GM12875 (cell line): ENCODE results near the gene CACNA2D3.

Experiments
- H3K4me3 ChIP-seq: one replicate; pipeline ENCODE4 v1.5.1; 2011; ENCODE audit warnings: low read depth, low read length, control low read depth
- TF ChIP-seq, protein P1 (sequence below): IDR thresholded peaks from 2 replicates; pipeline ENCODE4 v1.5.1; 2011; ENCODE audit warnings: low read depth, mild to moderate bottlenecking, control low read depth, inconsistent platforms, low read length, moderate library complexity, borderline replicate concordance; ENCODE audit not compliant: insufficient read depth

The CACNA2D3 gene

DNA sequence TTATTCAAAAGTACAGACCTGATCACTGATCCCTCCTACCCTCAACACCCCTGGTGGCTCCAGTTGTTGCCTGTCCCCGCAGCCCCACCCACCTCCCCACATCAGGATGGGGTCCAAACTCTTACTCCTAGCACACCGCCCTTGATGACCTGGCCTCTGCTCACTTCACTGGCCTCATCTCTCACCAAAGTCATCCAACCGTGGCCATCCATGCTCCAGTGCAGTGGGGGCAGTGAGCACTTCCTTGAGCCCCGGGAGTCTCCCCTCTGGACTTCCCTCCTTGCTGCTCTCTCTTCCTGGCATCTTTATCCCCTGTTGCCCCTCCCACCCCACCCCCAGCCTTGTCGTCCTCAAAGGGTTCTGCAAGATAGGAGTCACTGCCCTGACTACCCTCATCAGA lies 191.1 kb downstream of the CACNA2D3 start:
- TF ChIP-seq, protein P1, sequence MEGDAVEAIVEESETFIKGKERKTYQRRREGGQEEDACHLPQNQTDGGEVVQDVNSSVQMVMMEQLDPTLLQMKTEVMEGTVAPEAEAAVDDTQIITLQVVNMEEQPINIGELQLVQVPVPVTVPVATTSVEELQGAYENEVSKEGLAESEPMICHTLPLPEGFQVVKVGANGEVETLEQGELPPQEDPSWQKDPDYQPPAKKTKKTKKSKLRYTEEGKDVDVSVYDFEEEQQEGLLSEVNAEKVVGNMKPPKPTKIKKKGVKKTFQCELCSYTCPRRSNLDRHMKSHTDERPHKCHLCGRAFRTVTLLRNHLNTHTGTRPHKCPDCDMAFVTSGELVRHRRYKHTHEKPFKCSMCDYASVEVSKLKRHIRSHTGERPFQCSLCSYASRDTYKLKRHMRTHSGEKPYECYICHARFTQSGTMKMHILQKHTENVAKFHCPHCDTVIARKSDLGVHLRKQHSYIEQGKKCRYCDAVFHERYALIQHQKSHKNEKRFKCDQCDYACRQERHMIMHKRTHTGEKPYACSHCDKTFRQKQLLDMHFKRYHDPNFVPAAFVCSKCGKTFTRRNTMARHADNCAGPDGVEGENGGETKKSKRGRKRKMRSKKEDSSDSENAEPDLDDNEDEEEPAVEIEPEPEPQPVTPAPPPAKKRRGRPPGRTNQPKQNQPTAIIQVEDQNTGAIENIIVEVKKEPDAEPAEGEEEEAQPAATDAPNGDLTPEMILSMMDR = no peak
- no peak overlapping the region for H3K4me3 ChIP-seq

DNA sequence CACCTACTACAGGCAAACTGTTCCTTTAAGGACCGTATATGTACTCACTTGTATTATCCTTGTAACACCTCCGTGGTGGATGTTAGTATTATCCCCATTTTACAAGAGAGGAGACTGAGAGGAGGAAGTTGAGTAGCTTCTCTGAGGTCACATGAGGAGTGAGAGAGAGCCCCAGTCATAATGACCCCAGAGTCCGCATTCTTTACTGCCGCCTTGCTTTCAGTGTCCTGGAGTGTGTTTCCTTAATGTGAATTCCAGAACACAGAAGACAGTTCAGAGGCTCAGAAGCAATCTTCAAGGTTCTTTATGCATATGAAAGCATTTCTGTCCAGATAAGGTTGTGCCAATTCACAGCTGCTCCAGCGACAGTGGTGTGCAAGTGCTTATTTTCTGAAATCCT lies 199.2 kb downstream of the CACNA2D3 start:
- TF ChIP-seq, protein P1 = no peak
- no peak overlapping the region for H3K4me3 ChIP-seq

DNA sequence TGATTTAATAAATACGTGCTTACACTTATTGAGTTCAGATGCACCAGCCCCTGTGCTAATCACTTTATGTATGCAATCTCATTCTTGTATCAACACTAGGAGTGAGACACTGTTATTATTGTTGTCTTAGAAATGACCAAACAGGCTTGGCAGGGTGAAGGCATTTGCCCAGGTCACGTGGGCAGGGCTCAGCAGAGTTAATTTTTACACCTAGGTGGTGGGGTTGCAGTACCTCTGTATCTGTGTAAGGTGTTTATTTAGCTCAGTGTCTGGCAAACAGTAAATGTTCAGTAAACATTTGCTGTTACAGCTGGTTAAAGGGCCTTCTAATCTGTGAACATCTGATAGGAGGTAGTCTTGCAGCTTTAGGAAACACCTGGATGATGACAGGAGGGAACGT lies 200.0 kb downstream of the CACNA2D3 start:
- no peak overlapping the region for H3K4me3 ChIP-seq
- TF ChIP-seq, protein P1 = no peak

DNA sequence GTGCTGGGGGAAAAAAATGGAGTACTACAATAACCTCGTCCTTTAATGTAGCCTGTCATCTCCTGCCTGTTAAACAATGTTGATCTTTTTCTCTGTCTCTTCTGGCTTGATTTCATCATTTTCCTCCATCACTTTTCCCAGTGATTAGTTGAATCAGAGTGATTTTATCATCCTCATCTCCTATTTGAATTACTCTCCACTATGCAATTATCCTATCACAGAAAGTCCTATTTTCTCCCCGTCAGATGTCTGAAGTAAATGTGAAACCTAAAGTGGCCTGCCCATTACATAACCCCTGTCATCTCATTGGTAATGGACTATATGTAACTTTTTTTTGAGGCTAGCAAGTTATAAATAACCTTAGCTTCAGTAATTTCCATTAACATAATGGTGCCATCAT lies 201.8 kb downstream of the CACNA2D3 start:
- no peak overlapping the region for H3K4me3 ChIP-seq
- TF ChIP-seq, protein P1 = no peak

DNA sequence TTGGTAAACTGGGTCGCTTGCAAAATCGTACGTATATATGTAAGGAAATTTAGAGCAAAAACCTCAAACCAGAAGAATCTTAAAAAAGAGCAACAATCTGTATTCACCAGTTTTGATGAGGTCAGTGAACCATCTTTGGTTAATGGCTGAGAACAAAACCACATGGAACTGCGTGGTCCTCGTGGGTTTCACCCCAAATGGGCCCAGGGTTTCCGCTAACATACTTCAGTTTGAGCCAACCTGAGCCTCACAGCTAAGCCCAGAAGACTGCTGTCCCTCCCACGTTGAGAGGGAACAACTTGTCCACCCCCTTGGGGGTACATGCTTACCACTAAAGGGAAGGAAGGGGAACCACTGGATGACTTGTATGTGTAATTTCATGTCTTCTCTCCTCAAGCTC lies 204.6 kb downstream of the CACNA2D3 start:
- TF ChIP-seq, protein P1 = no peak
- H3K4me3 ChIP-seq = no peak overlapping the region

DNA sequence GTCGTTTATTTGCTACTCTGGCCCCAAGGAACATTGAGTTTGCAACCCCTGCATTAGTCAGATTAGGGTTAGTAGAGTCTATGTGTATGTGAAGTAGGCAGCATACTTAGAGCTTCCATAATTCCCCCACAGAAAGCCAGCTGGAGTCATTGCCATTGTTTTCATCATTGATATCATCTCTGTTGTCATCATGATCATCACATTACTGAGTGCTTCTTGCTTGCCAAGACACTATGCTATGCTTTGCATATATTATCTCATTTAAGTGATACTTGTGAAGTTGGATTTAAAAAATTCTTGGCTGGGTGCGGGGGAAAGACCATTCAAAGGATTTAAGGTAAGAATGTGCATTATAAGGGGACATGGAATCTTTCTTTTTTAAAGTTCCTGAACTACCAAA lies 209.0 kb downstream of the CACNA2D3 start:
- TF ChIP-seq, protein P1 = no peak
- no peak overlapping the region for H3K4me3 ChIP-seq

DNA sequence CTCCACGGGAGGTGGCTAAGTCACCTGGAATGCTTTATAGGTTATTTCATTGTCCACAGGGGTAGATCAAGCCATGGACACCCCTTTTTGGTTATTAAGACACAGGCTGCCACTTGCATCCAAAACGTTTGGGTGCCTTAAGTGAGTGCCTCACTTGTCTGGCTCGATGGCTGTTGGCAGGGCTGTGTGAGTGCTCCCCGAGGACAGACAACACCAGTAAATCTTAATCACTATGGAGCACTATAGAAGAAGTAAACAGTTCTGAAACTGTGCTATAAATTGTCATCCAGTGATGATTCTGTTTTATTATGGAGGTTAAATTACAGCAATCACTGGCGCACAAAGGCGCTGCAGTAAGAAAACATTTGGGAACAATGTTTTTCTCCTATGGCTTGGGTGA lies 215.5 kb downstream of the CACNA2D3 start:
- H3K4me3 ChIP-seq = no peak overlapping the region

More for the DNA sequence above, 215.5 kb downstream of the CACNA2D3 start:
- TF ChIP-seq, protein P1 = no peak
